ENCODE measurements around the gene PLXNA4.

The PLXNA4 gene

DNA sequence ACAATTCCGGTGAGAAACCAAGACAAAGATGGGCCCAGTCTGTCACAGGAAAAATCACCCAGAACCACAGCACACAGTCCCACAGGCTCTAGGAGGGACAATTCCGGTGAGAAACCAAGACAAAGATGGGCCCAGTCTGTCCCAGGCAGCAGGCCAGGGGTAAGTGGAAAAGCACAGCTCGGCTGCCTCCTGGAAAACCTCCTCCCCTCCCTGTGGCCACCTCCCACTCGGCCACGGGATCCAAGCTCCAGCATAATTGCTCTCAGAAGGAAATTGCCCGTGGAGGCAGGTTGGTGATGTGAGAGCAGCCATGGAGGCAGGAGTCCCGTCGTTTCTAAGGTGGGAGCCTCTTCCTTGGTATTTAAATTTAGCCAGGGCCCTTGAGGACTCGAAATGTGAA is 95.7 kb downstream of the PLXNA4 start:
- ChIA-PET CTCF (no interaction called here), POLR2A (no interaction called here)
- TF ChIP-seq ZNF384 (IDR thresholded peaks at IDR 0.05) (no peak), L3MBTL2 (conservative IDR thresholded peaks at IDR 0.05) (no peak), FOXM1 (IDR thresholded peaks at IDR 0.05; ENCODE audit: borderline replicate concordance) (no peak), HDGF (IDR thresholded peaks at IDR 0.05; ENCODE audit: borderline replicate concordance) (no peak), FOXK2 (IDR thresholded peaks at IDR 0.05) (no peak), FOXA1 (IDR thresholded peaks at IDR 0.05) (no peak), ARNT (IDR thresholded peaks at IDR 0.05) (no peak)

DNA sequence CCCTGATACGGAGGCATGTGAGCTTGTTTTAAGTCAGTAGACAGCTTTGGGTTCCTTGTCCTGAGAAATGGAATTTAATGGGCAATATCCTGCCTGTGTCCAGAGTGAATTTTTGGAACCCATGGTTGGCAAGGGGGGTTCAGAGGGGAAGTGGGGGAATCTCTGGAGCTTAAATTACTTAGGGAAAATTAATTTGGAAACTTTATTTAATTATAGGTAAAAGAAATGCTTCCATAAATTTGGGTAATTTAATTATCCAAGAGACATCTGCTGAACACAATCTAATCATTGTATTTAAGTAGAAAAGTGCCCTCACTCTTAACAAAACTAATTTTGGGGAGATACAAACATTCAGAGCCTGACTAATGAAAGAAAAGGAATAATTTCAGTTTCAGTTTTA is 99.7 kb downstream of the PLXNA4 start:
- CTCF ChIA-PET: no interaction called here
- TF ChIP-seq SP1 (IDR thresholded peaks at IDR 0.05) (no peak), FOXK2 (IDR thresholded peaks at IDR 0.05) (no peak), SUZ12 (IDR thresholded peaks at IDR 0.05) (no peak), ZNF384 (IDR thresholded peaks at IDR 0.05) (no peak), HDGF (IDR thresholded peaks at IDR 0.05; ENCODE audit: borderline replicate concordance) (no peak), CTBP1 (IDR thresholded peaks at IDR 0.05; ENCODE audit: borderline replicate concordance) (no peak), FOXM1 (IDR thresholded peaks at IDR 0.05; ENCODE audit: borderline replicate concordance) (no peak), NFRKB (IDR thresholded peaks at IDR 0.05) (no peak)
- POLR2A ChIA-PET: no interaction called here

More for the DNA sequence above, 95.7 kb downstream of the PLXNA4 start:
- no peak for DNase-seq (ENCODE audit: extremely low spot score)

DNA sequence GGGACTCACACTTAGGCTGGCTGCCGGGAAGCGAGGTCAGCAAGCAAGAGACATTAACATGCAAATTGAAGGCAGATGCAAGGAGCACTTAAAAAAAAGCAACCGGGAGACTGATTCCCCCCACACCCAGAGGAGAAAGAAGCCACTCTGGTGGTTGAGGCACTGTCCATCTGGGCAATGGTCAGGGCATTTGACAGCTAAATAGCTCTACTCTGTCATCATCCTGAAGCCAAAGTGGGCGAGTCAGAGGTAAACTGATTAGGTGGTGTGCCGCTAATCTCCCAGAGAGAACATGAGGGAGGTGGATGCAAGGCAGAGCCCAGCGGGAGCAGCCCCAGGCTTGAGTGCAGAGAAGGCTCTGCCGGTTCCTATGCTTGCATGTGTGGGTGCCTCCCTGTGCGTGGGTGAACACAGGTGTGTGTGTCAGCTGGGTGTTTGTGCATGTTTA is 100.6 kb downstream of the PLXNA4 start:
- POLR2A ChIA-PET: no interaction called here
- no peak for DNase-seq (ENCODE audit: extremely low spot score)
- no peak for TF ChIP-seq FOXK2 (IDR thresholded peaks at IDR 0.05)
- TF ChIP-seq SP1 (IDR thresholded peaks at IDR 0.05): no peak

More for the DNA sequence above, 99.7 kb downstream of the PLXNA4 start:
- no peak for DNase-seq (ENCODE audit: extremely low spot score)

GRCh38 chr7:132475037-132475668 is 101.1 kb downstream of the PLXNA4 start:
- ChIA-PET POLR2A (no interaction called here), CTCF (interaction anchor here (1.4 kb wide), 1 partner anchor 12 kb away, joined by 3 read pairs; no protein-coding TSS in a partner anchor)
- TF ChIP-seq FOXM1 (IDR thresholded peaks at IDR 0.05; ENCODE audit: borderline replicate concordance): no peak
- no peak for TF ChIP-seq L3MBTL2 (conservative IDR thresholded peaks at IDR 0.05)
- no peak for TF ChIP-seq HDGF (IDR thresholded peaks at IDR 0.05; ENCODE audit: borderline replicate concordance)
- TF ChIP-seq SUZ12 (IDR thresholded peaks at IDR 0.05): no peak
- no peak for TF ChIP-seq CTBP1 (IDR thresholded peaks at IDR 0.05; ENCODE audit: borderline replicate concordance)
- TF ChIP-seq BHLHE40 (IDR thresholded peaks at IDR 0.05; ENCODE audit: borderline replicate concordance): no peak
- TF ChIP-seq PKNOX1 (IDR thresholded peaks at IDR 0.05): no peak
- no peak for TF ChIP-seq NFRKB (IDR thresholded peaks at IDR 0.05)
- no peak for TF ChIP-seq SP1 (IDR thresholded peaks at IDR 0.05)
- no peak for TF ChIP-seq ZNF384 (IDR thresholded peaks at IDR 0.05)
- no peak for TF ChIP-seq FOXK2 (IDR thresholded peaks at IDR 0.05)
- DNase-seq (ENCODE audit: extremely low spot score): no peak

More for the DNA sequence above, 100.6 kb downstream of the PLXNA4 start:
- CTCF ChIA-PET: interaction anchor here (1.4 kb wide), 1 partner anchor 12 kb away, joined by 3 read pairs; no protein-coding TSS in a partner anchor

- CTCF ChIA-PET: interaction anchor here (1.2 kb wide), 1 partner anchor 21 kb away, joined by 3 read pairs; no protein-coding TSS in a partner anchor
- peak; percentile 90 for TF ChIP-seq PKNOX1 (IDR thresholded peaks at IDR 0.05)
- TF ChIP-seq FOXM1 (IDR thresholded peaks at IDR 0.05; ENCODE audit: borderline replicate concordance): no peak
- DNase-seq (ENCODE audit: extremely low spot score): peak; percentile 66
- POLR2A ChIA-PET: no interaction called here
Observed at GRCh38 chr7:132472463-132473120, 103.7 kb downstream of the PLXNA4 start.

- no peak for DNase-seq (ENCODE audit: extremely low spot score)
- TF ChIP-seq NFRKB (IDR thresholded peaks at IDR 0.05) (no peak), TARDBP (IDR thresholded peaks at IDR 0.05) (no peak), FOXA1 (IDR thresholded peaks at IDR 0.05) (no peak), ARNT (IDR thresholded peaks at IDR 0.05) (no peak), SP1 (IDR thresholded peaks at IDR 0.05) (no peak), HDGF (IDR thresholded peaks at IDR 0.05; ENCODE audit: borderline replicate concordance) (no peak), PKNOX1 (IDR thresholded peaks at IDR 0.05) (no peak), ELF4 (IDR thresholded peaks at IDR 0.05) (no peak), L3MBTL2 (conservative IDR thresholded peaks at IDR 0.05) (no peak)
- CTCF ChIA-PET: no interaction called here
- POLR2A ChIA-PET: no interaction called here
Observed at GRCh38 chr7:132471515-132471914, 104.8 kb downstream of the PLXNA4 start.

DNA sequence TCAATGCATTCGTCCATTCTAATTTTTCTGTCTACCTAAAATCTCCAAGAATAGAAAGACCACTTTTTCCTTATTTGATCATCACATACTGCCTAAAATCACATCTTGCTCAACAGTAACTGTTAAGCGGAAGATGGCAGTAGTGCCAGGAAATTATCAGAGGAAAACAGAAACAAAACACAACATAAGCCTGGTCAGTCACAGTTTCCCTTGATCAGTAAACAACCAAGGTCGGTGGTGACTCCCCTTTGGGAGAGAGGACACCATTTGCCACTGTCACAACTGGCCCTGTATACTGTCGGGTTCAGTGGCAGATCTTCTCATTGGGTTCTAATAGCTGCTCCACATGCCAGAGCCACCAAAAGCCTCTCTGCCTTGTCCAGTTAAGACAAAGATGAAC is 106.6 kb downstream of the PLXNA4 start:
- TF ChIP-seq FOXK2 (IDR thresholded peaks at IDR 0.05) (no peak), FOXM1 (IDR thresholded peaks at IDR 0.05; ENCODE audit: borderline replicate concordance) (no peak), L3MBTL2 (conservative IDR thresholded peaks at IDR 0.05) (no peak), FOXA1 (IDR thresholded peaks at IDR 0.05) (no peak), BHLHE40 (IDR thresholded peaks at IDR 0.05; ENCODE audit: borderline replicate concordance) (no peak), LEF1 (IDR thresholded peaks at IDR 0.05; ENCODE audit: borderline replicate concordance) (no peak), ELF4 (IDR thresholded peaks at IDR 0.05) (no peak), SP1 (IDR thresholded peaks at IDR 0.05) (no peak), TARDBP (IDR thresholded peaks at IDR 0.05) (no peak), HDGF (IDR thresholded peaks at IDR 0.05; ENCODE audit: borderline replicate concordance) (no peak), ZNF384 (IDR thresholded peaks at IDR 0.05) (no peak), PKNOX1 (IDR thresholded peaks at IDR 0.05) (no peak), SUZ12 (IDR thresholded peaks at IDR 0.05) (no peak), NFRKB (IDR thresholded peaks at IDR 0.05) (no peak), CTBP1 (IDR thresholded peaks at IDR 0.05; ENCODE audit: borderline replicate concordance) (no peak), ARNT (IDR thresholded peaks at IDR 0.05) (no peak)
- CTCF ChIA-PET: no interaction called here

More for the DNA sequence above, 106.6 kb downstream of the PLXNA4 start:
- POLR2A ChIA-PET: no interaction called here
- DNase-seq (ENCODE audit: extremely low spot score): no peak
